ENCODE results near the gene WFDC12.

Gene WFDC12

GRCh38 chr20:45115386-45115774 lies 8.9 kb downstream of the WFDC12 start:
- no peak for DNase-seq (ENCODE audit: low read depth in 2 of 2)

- no peak for DNase-seq (ENCODE audit: low read depth in 2 of 2)
These were observed 9.5 kb downstream of the WFDC12 start, which contains the start of gene WFDC5 for GRCh38 chr20:45114465-45115385. TSS of gene WFDC5 (minus strand) at chr20:45115174. CDS start at chr20:45115083, 91 bp downstream.

GRCh38 chr20:45113865-45114264 lies 10.4 kb downstream of the WFDC12 start:
- no peak for DNase-seq (ENCODE audit: low read depth in 2 of 2)

GRCh38 chr20:45112754-45113153 lies 11.5 kb downstream of the WFDC12 start:
- DNase-seq (ENCODE audit: low read depth in 2 of 2): no peak

- no peak for DNase-seq (ENCODE audit: low read depth in 2 of 2)
These were observed 12.3 kb downstream of the WFDC12 start for GRCh38 chr20:45111799-45112471.

- DNase-seq (ENCODE audit: low read depth in 2 of 2): no peak
These were observed 13.0 kb downstream of the WFDC12 start for GRCh38 chr20:45111285-45111684.

- no peak for DNase-seq (ENCODE audit: low read depth in 2 of 2)
These were observed 14.0 kb downstream of the WFDC12 start for GRCh38 chr20:45110301-45110700.

GRCh38 chr20:45109634-45110033 lies 14.6 kb downstream of the WFDC12 start:
- no peak for DNase-seq (ENCODE audit: low read depth in 2 of 2)

GRCh38 chr20:45105317-45105716 lies 18.9 kb downstream of the WFDC12 start:
- no peak for DNase-seq (ENCODE audit: low read depth in 2 of 2)

- no peak for DNase-seq (ENCODE audit: low read depth in 2 of 2)
These were observed 19.5 kb downstream of the WFDC12 start for GRCh38 chr20:45104786-45105185.

- no peak for DNase-seq (ENCODE audit: low read depth in 2 of 2)
These were observed 21.2 kb downstream of the WFDC12 start for GRCh38 chr20:45103072-45103471.

GRCh38 chr20:45101333-45101850 lies 22.9 kb downstream of the WFDC12 start:
- no peak for DNase-seq (ENCODE audit: low read depth in 2 of 2)

- no peak for DNase-seq (ENCODE audit: low read depth in 2 of 2)
These were observed 23.6 kb downstream of the WFDC12 start, which contains the start of gene KCNS1 for GRCh38 chr20:45100563-45101245. TSS of gene KCNS1 (minus strand) at chr20:45101127. CDS start at chr20:45099236, 1,891 bp downstream.

GRCh38 chr20:45098103-45098773 lies 26.0 kb downstream of the WFDC12 start:
- DNase-seq (ENCODE audit: low read depth in 2 of 2): no peak

- peak in 1 of 2 donors; percentile 37 for DNase-seq (ENCODE audit: low read depth in 2 of 2)
These were observed 26.7 kb downstream of the WFDC12 start for GRCh38 chr20:45097485-45098102.

GRCh38 chr20:45096781-45097180 lies 27.5 kb downstream of the WFDC12 start:
- no peak for DNase-seq (ENCODE audit: low read depth in 2 of 2)

- no peak for DNase-seq (ENCODE audit: low read depth in 2 of 2)
These were observed 28.4 kb downstream of the WFDC12 start for GRCh38 chr20:45095805-45096238.

GRCh38 chr20:45094864-45095574 lies 29.2 kb downstream of the WFDC12 start:
- no peak for DNase-seq (ENCODE audit: low read depth in 2 of 2)

- DNase-seq (ENCODE audit: low read depth in 2 of 2): no peak
These were observed 30.1 kb downstream of the WFDC12 start for GRCh38 chr20:45094201-45094600.

- no peak for DNase-seq (ENCODE audit: low read depth in 2 of 2)
These were observed 31.4 kb downstream of the WFDC12 start for GRCh38 chr20:45092898-45093297.

All from stimulated activated CD8-positive, alpha-beta memory T cell treated with anti-CD3 and anti-CD28 coated beads, Interleukin-2, amount 100 ng/mL, for 48 hours (primary cell).